Measurements from ENCODE around the gene APOL4.

DNA sequence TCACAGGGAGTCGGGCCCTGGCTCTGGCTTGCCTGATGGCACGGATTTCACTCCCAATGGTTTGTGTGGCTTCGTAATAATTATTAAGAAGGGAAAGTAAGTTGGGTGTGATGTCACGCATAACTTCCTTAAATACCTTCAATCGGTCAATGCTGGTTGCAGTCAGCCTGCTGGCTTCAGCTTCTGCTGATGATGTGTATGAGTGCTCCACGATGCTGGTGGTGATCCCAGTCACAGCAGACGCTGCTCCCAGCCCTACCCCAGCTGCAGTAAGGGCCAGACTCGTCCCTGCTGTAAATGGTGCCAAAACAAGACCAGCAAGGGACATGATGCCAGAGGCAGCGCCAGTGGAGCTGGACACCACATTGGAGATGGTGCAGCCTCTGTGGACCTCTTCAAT lies 60.1 kb downstream of the APOL4 start:
- TF ChIP-seq CTCF (IDR thresholded peaks at IDR 0.05) (no peak), POLR2A (IDR thresholded peaks at IDR 0.05) (no peak)
